GM23248 (cell line): ENCODE results near the gene TFF1. TPM values are rescaled to one million over a fixed set of nuclear protein-coding genes. Genes with fewer than 3 reads are reported as not detected.

ENCODE experiments used
- DNase-seq: peaks from one replicate; pipeline ENCODE4 v3.0.0-alpha.2; 2015
- H2AFZ ChIP-seq: fragments of 200-600 bp; sonication (generic); 2 replicates; pipeline ENCODE4 v1.6.1; 2016; ENCODE audit warnings: antibody characterized with exemption
- H3F3A ChIP-seq: fragments of 200-600 bp; sonication (generic); 2 replicates; pipeline ENCODE4 v1.6.1; 2016; ENCODE audit warnings: mild to moderate bottlenecking, antibody characterized with exemption, mixed run types; ENCODE audit not compliant: insufficient read depth
- H3K27ac ChIP-seq: fragments of 200-600 bp; sonication (generic); 2 replicates; pipeline ENCODE4 v1.5.1; 2016; ENCODE audit warnings: mild to moderate bottlenecking
- H3K27me3 ChIP-seq: fragments of 200-600 bp; sonication (generic); replicated peaks from 2 replicates; pipeline ENCODE4 v1.6.1; 2016; ENCODE audit warnings: mild to moderate bottlenecking; ENCODE audit not compliant: insufficient read depth
- H3K36me3 ChIP-seq: fragments of 200-600 bp; sonication (generic); 2 replicates; pipeline ENCODE4 v1.6.1; 2016; ENCODE audit warnings: low read depth, mild to moderate bottlenecking
- H3K4me1 ChIP-seq: fragments of 200-600 bp; sonication (generic); 2 replicates; pipeline ENCODE4 v1.6.1; 2016; ENCODE audit warnings: mild to moderate bottlenecking; ENCODE audit not compliant: insufficient read depth
- H3K4me2 ChIP-seq: fragments of 200-600 bp; sonication (generic); one replicate; pipeline ENCODE4 v1.6.1; 2016; ENCODE audit warnings: mild to moderate bottlenecking; ENCODE audit not compliant: unreplicated experiment
- H3K4me3 ChIP-seq: fragments of 200-600 bp; sonication (generic); 2 replicates; pipeline ENCODE4 v1.5.1; 2016; ENCODE audit warnings: mild to moderate bottlenecking
- H3K79me2 ChIP-seq: fragments of 200-600 bp; sonication (generic); 2 replicates; pipeline ENCODE4 v1.6.1; 2016; ENCODE audit warnings: mild to moderate bottlenecking; ENCODE audit not compliant: insufficient read depth
- H3K9ac ChIP-seq: fragments of 200-600 bp; sonication (generic); 2 replicates; pipeline ENCODE4 v1.6.1; 2016; ENCODE audit warnings: mild to moderate bottlenecking
- H3K9me2 ChIP-seq: fragments of 200-600 bp; sonication (generic); 2 replicates; pipeline ENCODE4 v1.6.1; 2016; ENCODE audit warnings: mixed run types, mild to moderate bottlenecking, moderate library complexity; ENCODE audit not compliant: insufficient read depth
- H3K9me3 ChIP-seq: fragments of 200-600 bp; sonication (generic); one replicate; pipeline ENCODE4 v1.6.1; 2017; ENCODE audit warnings: low read depth
- H4K20me1 ChIP-seq: fragments of 200-600 bp; sonication (generic); 2 replicates; pipeline ENCODE4 v1.6.0; 2016; ENCODE audit not compliant: insufficient read depth
- EZH2 ChIP-seq: fragments of 200-600 bp; sonication (generic); IDR thresholded peaks from 2 replicates; pipeline ENCODE4 v1.6.1; 2018; ENCODE audit warnings: antibody characterized with exemption, mild to moderate bottlenecking; ENCODE audit not compliant: insufficient read depth, poor library complexity, severe bottlenecking
- EZH2phosphoT487 ChIP-seq: fragments of 200-600 bp; sonication (generic); IDR thresholded peaks from 2 replicates; pipeline ENCODE4 v1.6.1; 2018; ENCODE audit warnings: antibody characterized with exemption, moderate library complexity, mild to moderate bottlenecking, low read depth; ENCODE audit not compliant: insufficient read depth
- WGBS, 2 experiments: methylation state at CpG; one replicate each; pipeline ENCODE4 v1.1.6; 2015 to 2017; ENCODE audit warnings: low lambda C conversion rate in 2 of 2, low coverage in 1 of 2; ENCODE audit errors: missing lambda C conversion rate in 2 of 2; 5-methylcytosine and 5-hydroxymethylcytosine counted together
- in situ Hi-C: fragments of 300-500 bp; cut with MboI; formaldehyde crosslinking; loops from 2 replicates; pipeline ENCODE4 v1.15.0; 2020
- polyA plus RNA-seq: library from polyadenylated mRNA; unstranded; fragments of >200 nt; fragmentation: Nextera tagmentation; extraction: Ambion mirVana; gene quantifications from 2 replicates; pipeline ENCODE4 v1.2.1, GENCODE V29; 2016
- total RNA-seq: library from RNA; depleted of rRNA; stranded (reverse); fragments of >200 nt; shearing (Covaris generic); gene quantifications from 2 replicates; pipeline ENCODE4 v1.2.3, GENCODE V29; 2014

TFF1 gene
- total and polyA plus RNA-seq, 2 experiments from 2014 or later: not detected

GRCh38 chr21:42401820-42402251 lies 35.5 kb upstream of the TFF1 start:
- Histone ChIP-seq H3F3A (no peaks in the 10 kb centered on the region), H3K36me3 (no peaks in the 10 kb centered on the region), H3K27ac (no peak overlapping the region), H3K9ac (no peak overlapping the region), H4K20me1 (no peaks in the 10 kb centered on the region), H3K4me3 (no peak overlapping the region), H3K9me2 (no peaks in the 10 kb centered on the region), H2AFZ (no peak overlapping the region), H3K27me3 (peaks cover 4% of the 10 kb centered on the region; the same call in 1 of the 2 replicates), H3K9me3 (no peaks in the 10 kb centered on the region), H3K4me2 (no peak overlapping the region), H3K4me1 (no peaks in the 10 kb centered on the region), H3K79me2 (no peaks in the 10 kb centered on the region)
- 52 to 69% methylated on average over 2 of the region's 2 CpGs for WGBS, 2 experiments
- no peak for TF ChIP-seq EZH2
- DNase-seq: no peak
- in situ Hi-C loops: no loop called here

GRCh38 chr21:42401154-42401553 lies 34.8 kb upstream of the TFF1 start:
- Histone ChIP-seq H3K9me3 (no peaks in the 10 kb centered on the region), H3K4me2 (no peak overlapping the region), H2AFZ (no peak overlapping the region), H3K27ac (no peak overlapping the region), H3K4me1 (no peaks in the 10 kb centered on the region), H3K4me3 (no peak overlapping the region), H4K20me1 (no peaks in the 10 kb centered on the region), H3K9me2 (no peaks in the 10 kb centered on the region), H3K27me3 (no peaks in the 10 kb centered on the region), H3F3A (no peaks in the 10 kb centered on the region), H3K79me2 (no peaks in the 10 kb centered on the region), H3K9ac (no peak overlapping the region), H3K36me3 (no peaks in the 10 kb centered on the region)
- no peak for TF ChIP-seq EZH2phosphoT487
- no peak for TF ChIP-seq EZH2
- 19 to 23% methylated on average over 3 of the region's 3 CpGs for WGBS, 2 experiments
- peak; percentile 27 for DNase-seq
- in situ Hi-C loops: no loop called here

- Histone ChIP-seq H3K27me3 (no peaks in the 10 kb centered on the region), H3K4me1 (no peaks in the 10 kb centered on the region), H3K36me3 (no peaks in the 10 kb centered on the region), H3K4me3 (no peak overlapping the region), H3F3A (no peaks in the 10 kb centered on the region), H4K20me1 (no peaks in the 10 kb centered on the region), H3K79me2 (no peaks in the 10 kb centered on the region), H3K4me2 (no peak overlapping the region), H3K9me2 (no peaks in the 10 kb centered on the region), H3K9me3 (no peaks in the 10 kb centered on the region), H2AFZ (no peak overlapping the region), H3K27ac (no peak overlapping the region), H3K9ac (no peak overlapping the region)
- in situ Hi-C loops: no loop called here
- no peak for TF ChIP-seq EZH2
- TF ChIP-seq EZH2phosphoT487: no peak
- peak; percentile 26 for DNase-seq
- WGBS, 2 experiments: 43 to 46% methylated on average over 4 of the region's 4 CpGs
Measured at GRCh38 chr21:42400525-42400924, 34.2 kb upstream of the TFF1 start.

- WGBS, 2 experiments: 50 to 54% methylated on average over 12 of the region's 12 CpGs
Measured at GRCh38 chr21:42398436-42399028, 32.2 kb upstream of the TFF1 start.

More at GRCh38 chr21:42398436-42399028, 32.2 kb upstream of the TFF1 start:
- no peak overlapping the region for H2AFZ ChIP-seq
- no peaks in the 10 kb centered on the region for H3K4me1 ChIP-seq
- no peak for DNase-seq
- H3F3A ChIP-seq: no peaks in the 10 kb centered on the region
- H3K9ac ChIP-seq: no peak overlapping the region
- no peak overlapping the region for H3K4me2 ChIP-seq
- no peaks in the 10 kb centered on the region for H3K9me3 ChIP-seq
- H3K79me2 ChIP-seq: no peaks in the 10 kb centered on the region
- no peaks in the 10 kb centered on the region for H3K27me3 ChIP-seq
- no peak overlapping the region for H3K27ac ChIP-seq
- no peaks in the 10 kb centered on the region for H3K36me3 ChIP-seq
- TF ChIP-seq EZH2phosphoT487 (no peak), EZH2 (no peak)
- in situ Hi-C loops: no loop called here
- H4K20me1 ChIP-seq: no peaks in the 10 kb centered on the region
- H3K4me3 ChIP-seq: no peak overlapping the region
- no peaks in the 10 kb centered on the region for H3K9me2 ChIP-seq
